Measurements from ENCODE around the gene GON7. TPM values are rescaled to one million over a fixed set of nuclear protein-coding genes. Genes with fewer than 3 reads are reported as not detected.

The GON7 gene
- total and polyA plus RNA-seq, 10 donors, result 7.2 to 27.0 (median 10.8) TPM

DNA sequence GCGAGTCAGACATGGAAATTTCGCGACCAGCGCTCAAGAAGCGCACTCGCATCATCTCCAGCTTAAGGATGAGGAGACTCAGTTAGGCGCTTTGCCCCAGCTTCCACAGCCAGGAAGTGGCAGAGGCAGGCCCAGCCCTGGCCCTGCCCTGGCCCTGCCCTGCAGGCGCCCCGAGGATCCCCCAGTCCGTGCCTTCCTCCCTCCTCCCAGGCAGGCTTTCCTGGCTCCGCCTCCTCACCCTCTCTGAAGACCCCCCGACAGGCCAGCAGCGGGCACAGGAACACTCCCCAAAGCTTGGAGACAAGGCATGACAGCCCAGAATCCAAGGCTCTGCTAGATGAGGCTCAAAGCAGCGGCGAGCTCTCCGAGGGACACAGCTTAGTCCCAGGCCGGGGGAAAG is 25.3 kb upstream of the GON7 start:
- H3K27me3 ChIP-seq (replicated peaks in 1 of 7), result peaks cover 0 to 7% (median 0%) of the 10 kb centered on the region in 7 donors
- intact Hi-C loops (cut with DNase I; ENCODE audit: low total_unique reads), result loop anchor here (10.0 kb wide), 1 partner anchor 313 kb away; no protein-coding TSS in a partner anchor
- peaks cover 0 to 19% (median 0%) of the 10 kb centered on the region in 6 donors for H3K4me1 ChIP-seq
- WGBS, 5 donors, result 62 to 79% (median 75%) methylated on average over 15 to 17 of the region's 17 CpGs
- H3K4me3 ChIP-seq, result peak overlapping the region in 1 of 8 donors; percentile 62
- no peak for DNase-seq
- TF ChIP-seq POLR2A (IDR thresholded peaks at IDR 0.05) (no peak), CTCF (IDR thresholded peaks at IDR 0.05 in 8 of 11, conservative IDR thresholded peaks at IDR 0.05 in 3 of 11) (no peak), POLR2AphosphoS5 (IDR thresholded peaks at IDR 0.05) (no peak)
- H3K9me3 ChIP-seq, result no peaks in the 10 kb centered on the region
- H3K27ac ChIP-seq, result no peak overlapping the region
- H3K36me3 ChIP-seq, result peaks cover 0 to 31% (median 20%) of the 10 kb centered on the region in 6 donors

DNA sequence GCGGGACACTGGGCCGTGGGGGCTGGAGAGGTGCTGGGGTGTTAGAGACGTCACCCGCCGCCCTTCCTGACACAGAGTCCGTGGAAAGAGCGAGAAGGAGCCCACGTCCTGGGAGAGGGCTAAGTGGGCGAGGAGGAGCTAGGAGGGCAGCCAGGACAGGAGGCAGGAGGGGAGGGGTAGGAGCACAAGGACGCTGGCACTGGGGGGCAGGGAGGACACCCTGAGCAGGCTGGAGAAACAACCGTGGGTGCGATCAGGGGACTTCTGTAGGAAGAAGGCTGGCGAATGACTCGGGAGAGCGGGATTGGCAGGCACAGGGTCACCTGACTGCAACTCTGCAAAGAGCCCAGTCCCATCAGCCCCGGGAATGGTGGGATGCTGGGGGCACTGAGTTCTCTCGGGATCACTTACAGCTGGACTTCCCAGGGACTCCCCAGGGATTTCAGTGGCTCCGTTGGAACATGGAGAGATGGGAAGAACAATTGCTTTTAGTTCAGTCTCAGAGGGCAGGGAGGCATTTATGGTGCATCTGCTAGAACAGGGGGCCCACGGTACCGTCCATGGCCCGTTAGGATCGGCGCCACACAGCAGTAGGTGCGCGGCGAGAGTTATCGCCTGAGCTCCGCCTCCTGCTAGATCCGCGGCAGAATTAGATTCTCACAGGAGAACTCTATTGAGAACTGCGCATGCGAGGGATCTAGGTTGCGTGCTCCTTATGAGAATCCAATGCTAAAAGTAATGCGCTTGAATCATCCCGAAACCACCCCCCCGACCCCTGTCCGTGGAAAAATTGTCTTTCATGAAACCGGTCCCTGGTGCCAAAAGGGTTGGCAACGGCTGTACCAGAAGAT is 24.5 kb upstream of the GON7 start:
- peaks cover 0 to 19% (median 0%) of the 10 kb centered on the region in 6 donors for H3K4me1 ChIP-seq
- peaks cover 0 to 7% (median 0%) of the 10 kb centered on the region in 7 donors for H3K27me3 ChIP-seq (replicated peaks in 1 of 7)
- no peak for DNase-seq
- WGBS, 5 donors, result 31 to 59% (median 42%) methylated on average over 39 of the region's 39 CpGs
- H3K27ac ChIP-seq, result no peak overlapping the region
- no peaks in the 10 kb centered on the region for H3K9me3 ChIP-seq
- intact Hi-C loops (cut with DNase I; ENCODE audit: low total_unique reads), result loop anchor here (10.0 kb wide), 1 partner anchor 313 kb away; no protein-coding TSS in a partner anchor
- no peak for TF ChIP-seq CTCF (IDR thresholded peaks at IDR 0.05 in 8 of 11, conservative IDR thresholded peaks at IDR 0.05 in 3 of 11)
- no peak for TF ChIP-seq POLR2AphosphoS5 (IDR thresholded peaks at IDR 0.05)
- TF ChIP-seq POLR2A (IDR thresholded peaks at IDR 0.05), result no peak
- peak overlapping the region in 6 of 8 donors; percentile 0 to 62 (median 23) for H3K4me3 ChIP-seq
- peaks cover 0 to 39% (median 26%) of the 10 kb centered on the region in 6 donors for H3K36me3 ChIP-seq

DNA sequence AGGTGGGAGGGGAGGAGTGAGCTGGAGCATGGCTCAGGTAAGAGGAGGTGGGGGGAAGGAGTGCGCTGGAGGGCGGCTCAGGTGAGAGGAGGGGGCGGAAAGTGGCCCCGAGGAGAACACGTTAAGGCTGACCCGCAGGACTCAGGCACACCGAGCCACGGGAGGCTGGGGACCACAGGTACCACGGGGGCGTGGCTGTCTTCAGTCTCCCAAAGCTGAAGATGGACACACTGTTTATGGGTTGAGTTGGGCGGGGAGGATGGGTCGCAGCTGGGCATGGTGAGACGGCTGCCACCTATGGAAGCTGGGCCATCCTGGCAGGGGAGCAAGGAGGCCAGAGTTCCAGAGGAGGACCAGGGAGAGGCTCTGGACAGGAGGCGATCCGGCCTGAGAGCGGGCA is 23.7 kb upstream of the GON7 start:
- intact Hi-C loops (cut with DNase I; ENCODE audit: low total_unique reads), result loop anchor here (10.0 kb wide), 1 partner anchor 314 kb away; no protein-coding TSS in a partner anchor
- peaks cover 0 to 7% (median 0%) of the 10 kb centered on the region in 7 donors for H3K27me3 ChIP-seq (replicated peaks in 1 of 7)
- no peak overlapping the region for H3K4me3 ChIP-seq
- no peak for DNase-seq
- WGBS, 5 donors, result 93 to 96% (median 94%) methylated on average over 16 of the region's 16 CpGs
- TF ChIP-seq POLR2AphosphoS5 (IDR thresholded peaks at IDR 0.05), result no peak
- H3K4me1 ChIP-seq, result peaks cover 0 to 19% (median 0%) of the 10 kb centered on the region in 6 donors
- H3K9me3 ChIP-seq, result no peaks in the 10 kb centered on the region
- H3K27ac ChIP-seq, result no peak overlapping the region
- peaks cover 0 to 47% (median 34%) of the 10 kb centered on the region in 6 donors for H3K36me3 ChIP-seq

DNA sequence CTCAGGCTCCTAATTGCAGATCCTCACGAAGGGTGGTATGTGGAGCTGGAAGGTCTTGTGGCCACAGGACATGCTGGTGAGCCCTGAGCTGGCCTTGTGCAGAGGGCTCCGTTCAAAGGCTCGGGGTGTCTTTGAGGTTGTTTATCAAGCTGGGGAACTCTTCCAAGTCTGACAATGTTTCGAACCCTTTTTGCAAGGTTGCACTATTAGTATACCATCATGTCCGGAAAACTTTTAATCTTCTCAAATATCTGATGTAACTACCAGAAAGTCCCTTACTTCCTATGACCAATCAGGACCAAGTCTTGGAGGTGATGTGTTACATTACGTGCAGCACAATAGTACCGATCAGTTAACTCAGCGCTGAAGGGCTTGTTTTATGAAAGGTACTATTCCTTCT is 21.7 kb upstream of the GON7 start:
- intact Hi-C loops (cut with DNase I; ENCODE audit: low total_unique reads), result no loop called here
- peaks cover 0 to 67% (median 52%) of the 10 kb centered on the region in 6 donors for H3K36me3 ChIP-seq
- no peak for DNase-seq

More for the DNA sequence above, 21.7 kb upstream of the GON7 start:
- Histone ChIP-seq H3K9me3 (no peaks in the 10 kb centered on the region), H3K27me3 (replicated peaks in 1 of 7) (peaks cover 0 to 7% (median 0%) of the 10 kb centered on the region in 7 donors), H3K4me3 (no peak overlapping the region), H3K4me1 (peaks cover 0 to 19% (median 0%) of the 10 kb centered on the region in 6 donors), H3K27ac (no peak overlapping the region)
- TF ChIP-seq POLR2A (IDR thresholded peaks at IDR 0.05) (no peak), CTCF (IDR thresholded peaks at IDR 0.05 in 8 of 11, conservative IDR thresholded peaks at IDR 0.05 in 3 of 11) (no peak), POLR2AphosphoS5 (IDR thresholded peaks at IDR 0.05) (no peak)
- 92 to 98% (median 95%) methylated on average over 8 of the region's 8 CpGs for WGBS, 5 donors

Measured in spleen (tissue), 11 donors.